ENCODE measurements around the gene CEMIP.

DNA sequence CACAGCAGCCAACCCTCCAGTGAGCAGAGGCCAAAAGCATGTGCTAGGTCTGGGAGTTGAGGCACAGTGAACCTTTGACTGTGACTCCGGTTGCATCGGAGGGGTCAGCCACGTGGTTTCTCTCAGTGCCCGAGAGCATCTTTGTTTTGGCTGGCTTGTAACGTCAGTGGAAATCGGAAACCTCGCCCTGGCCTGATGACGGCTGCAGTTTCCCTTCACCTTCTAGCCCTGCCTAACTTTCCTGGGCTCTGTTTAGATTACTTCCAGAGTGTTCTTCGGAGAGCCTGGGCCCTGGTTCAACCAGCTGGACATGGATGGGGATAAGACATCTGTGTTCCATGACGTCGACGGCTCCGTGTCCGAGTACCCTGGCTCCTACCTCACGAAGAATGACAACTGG lies 153.8 kb downstream of the CEMIP start:
- no peak for TF ChIP-seq POLR2A (IDR thresholded peaks at IDR 0.05)
- TF ChIP-seq, protein P1, sequence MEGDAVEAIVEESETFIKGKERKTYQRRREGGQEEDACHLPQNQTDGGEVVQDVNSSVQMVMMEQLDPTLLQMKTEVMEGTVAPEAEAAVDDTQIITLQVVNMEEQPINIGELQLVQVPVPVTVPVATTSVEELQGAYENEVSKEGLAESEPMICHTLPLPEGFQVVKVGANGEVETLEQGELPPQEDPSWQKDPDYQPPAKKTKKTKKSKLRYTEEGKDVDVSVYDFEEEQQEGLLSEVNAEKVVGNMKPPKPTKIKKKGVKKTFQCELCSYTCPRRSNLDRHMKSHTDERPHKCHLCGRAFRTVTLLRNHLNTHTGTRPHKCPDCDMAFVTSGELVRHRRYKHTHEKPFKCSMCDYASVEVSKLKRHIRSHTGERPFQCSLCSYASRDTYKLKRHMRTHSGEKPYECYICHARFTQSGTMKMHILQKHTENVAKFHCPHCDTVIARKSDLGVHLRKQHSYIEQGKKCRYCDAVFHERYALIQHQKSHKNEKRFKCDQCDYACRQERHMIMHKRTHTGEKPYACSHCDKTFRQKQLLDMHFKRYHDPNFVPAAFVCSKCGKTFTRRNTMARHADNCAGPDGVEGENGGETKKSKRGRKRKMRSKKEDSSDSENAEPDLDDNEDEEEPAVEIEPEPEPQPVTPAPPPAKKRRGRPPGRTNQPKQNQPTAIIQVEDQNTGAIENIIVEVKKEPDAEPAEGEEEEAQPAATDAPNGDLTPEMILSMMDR (IDR thresholded peaks at IDR 0.05): no peak

Measured in adrenal gland (tissue), 5 donors.